K562 treated with DMSO at 1 percent for 48 hours (cell line): ENCODE data around the gene BHMT2. TPM values are rescaled to one million over a fixed set of nuclear protein-coding genes. Genes with fewer than 3 reads are reported as not detected.

Experiments
- total RNA-seq: library from RNA; unstranded; fragments of 300-600 nt; gene quantifications from 2 replicates; pipeline ENCODE4 v1.2.3, GENCODE V29; 2022; ENCODE audit warnings: low replicate concordance; ENCODE audit errors: extremely low read depth

Gene BHMT2
- not detected in 2 replicates for total RNA-seq

DNA sequence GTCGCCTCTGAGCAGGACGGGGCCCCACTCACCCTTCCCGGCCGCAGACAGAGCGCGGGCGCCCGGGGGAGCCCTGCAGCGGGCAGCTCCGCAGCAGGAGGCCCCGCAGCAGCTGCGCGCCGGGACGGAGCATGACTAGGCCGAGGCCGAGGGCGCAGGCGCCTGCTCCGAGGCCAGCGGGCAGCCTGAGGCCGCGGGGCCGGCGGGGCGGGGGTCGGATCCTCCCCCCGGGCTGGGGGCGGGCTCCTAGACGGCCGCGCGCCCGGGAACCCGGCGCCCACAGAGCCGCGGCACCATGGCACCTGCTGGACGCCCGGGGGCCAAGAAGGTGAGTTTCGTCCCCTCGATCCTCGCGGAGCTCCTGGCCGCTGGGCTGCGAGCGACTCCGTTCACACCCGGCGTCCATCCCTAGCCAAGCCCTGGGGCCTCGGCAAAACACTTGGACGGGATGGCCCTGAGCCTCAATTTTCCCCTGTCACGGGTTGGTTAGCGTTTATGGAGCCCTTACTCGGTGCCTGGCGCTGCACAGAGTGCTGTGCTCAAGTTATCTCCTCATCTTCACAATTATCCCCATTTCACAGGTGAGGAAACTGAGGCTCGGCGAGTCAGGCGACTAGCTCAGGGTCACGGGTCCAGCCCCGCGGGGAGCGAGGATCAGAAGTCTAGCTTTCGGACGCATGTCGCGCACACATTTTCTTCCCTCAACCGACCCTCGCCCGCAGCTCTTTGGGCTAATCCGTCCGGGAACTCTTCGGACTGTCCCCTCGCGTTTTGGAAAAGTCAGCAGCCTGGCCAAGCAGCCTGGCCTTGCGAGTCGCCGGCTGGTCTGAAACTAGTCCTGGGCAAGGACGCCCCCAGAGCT is at the start of gene BHMT2, which contains the start of gene DMGDH:
Gene BHMT2 (plus strand): TSS at position 280 of the 862 bp plus-strand sequence. CDS start 16 bp downstream, at position 296.
Gene DMGDH (minus strand): TSS at position 187 of the 862 bp plus-strand sequence. CDS start 54 bp downstream, at position 133.

DNA sequence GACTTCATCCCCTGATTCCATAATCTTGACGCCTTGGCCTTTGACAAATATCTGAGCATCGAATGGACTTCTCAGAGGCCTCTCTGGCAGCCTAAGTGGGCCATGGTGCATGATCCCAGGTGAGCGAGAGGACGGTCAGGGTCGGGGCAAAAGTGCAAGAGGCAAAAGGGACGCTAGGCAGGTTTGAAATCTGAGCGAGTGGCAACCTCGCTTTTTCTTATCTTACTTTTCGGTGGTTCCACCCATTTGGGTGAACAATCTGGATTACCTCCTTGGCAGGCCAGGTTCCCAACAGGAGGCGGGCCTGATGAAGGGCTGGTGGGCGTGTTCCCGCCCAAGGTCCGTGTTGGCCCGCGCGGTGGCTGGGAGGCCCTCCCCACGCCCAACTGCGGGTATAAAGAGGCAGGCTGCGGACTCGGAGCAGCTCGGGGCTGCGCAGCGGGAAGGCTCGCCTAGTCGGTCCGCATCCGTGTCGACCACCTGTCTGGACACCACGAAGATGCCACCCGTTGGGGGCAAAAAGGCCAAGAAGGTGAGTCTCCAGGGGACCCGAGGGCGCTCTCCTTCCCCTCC is 41.9 kb downstream of the BHMT2 start, which contains the start of gene BHMT:
Gene BHMT (plus strand): TSS at position 423 of the 573 bp plus-strand sequence. CDS start 77 bp downstream, at position 500.

Other genes with a start within 250 kb of the BHMT2 start
- not detected in 2 replicates for gene ARSB, start 84.5 kb upstream of the BHMT2 start, total RNA-seq
- not detected in 2 replicates for gene DMGDH, start 93 bp upstream of the BHMT2 start, total RNA-seq
- gene BHMT, start 42.0 kb downstream of the BHMT2 start, total RNA-seq = not detected in 2 replicates
- gene JMY, start 166.4 kb downstream of the BHMT2 start, total RNA-seq = not detected in 2 replicates